Prostate gland (tissue), 2 donors: ENCODE data around the gene NUP153.

Experiments used
- CTCF ChIP-seq, 4 experiments: fragments of 200-600 bp in 2 of 4; fragments of 450-650 bp in 2 of 4; sonication (generic) in 2 of 4; IDR thresholded peaks; 1 replicate in 3 of 4; 2 replicates in 1 of 4; pipeline ENCODE4 v1.5.1; 2016 to 2019; ENCODE audit warnings: antibody characterized with exemption in 4 of 4, mild to moderate bottlenecking in 2 of 4, moderate library complexity in 2 of 4
- POLR2A ChIP-seq: fragments of 450-650 bp; IDR thresholded peaks from one replicate; pipeline ENCODE4 v1.6.1; 2016; ENCODE audit warnings: antibody characterized with exemption, mild to moderate bottlenecking
- POLR2AphosphoS5 ChIP-seq: sonication (generic); formaldehyde crosslinking; IDR thresholded peaks from one replicate; pipeline ENCODE4 v1.6.1; 2017; ENCODE audit warnings: antibody characterized with exemption

GRCh38 chr6:17724341-17724740 is 17.6 kb upstream of the NUP153 start:
- TF ChIP-seq POLR2A (no peak), POLR2AphosphoS5 (no peak), CTCF (IDR thresholded peaks at IDR 0.05) (no peak)
